GM21619 (cell line): ENCODE results near the gene IRX3.

Experiments
- ATAC-seq: cut with Tn5 transposase; IDR thresholded peaks from one replicate; pipeline ENCODE4 v1.9.1; 2021; ENCODE audit not compliant: unreplicated experiment

The IRX3 gene

DNA sequence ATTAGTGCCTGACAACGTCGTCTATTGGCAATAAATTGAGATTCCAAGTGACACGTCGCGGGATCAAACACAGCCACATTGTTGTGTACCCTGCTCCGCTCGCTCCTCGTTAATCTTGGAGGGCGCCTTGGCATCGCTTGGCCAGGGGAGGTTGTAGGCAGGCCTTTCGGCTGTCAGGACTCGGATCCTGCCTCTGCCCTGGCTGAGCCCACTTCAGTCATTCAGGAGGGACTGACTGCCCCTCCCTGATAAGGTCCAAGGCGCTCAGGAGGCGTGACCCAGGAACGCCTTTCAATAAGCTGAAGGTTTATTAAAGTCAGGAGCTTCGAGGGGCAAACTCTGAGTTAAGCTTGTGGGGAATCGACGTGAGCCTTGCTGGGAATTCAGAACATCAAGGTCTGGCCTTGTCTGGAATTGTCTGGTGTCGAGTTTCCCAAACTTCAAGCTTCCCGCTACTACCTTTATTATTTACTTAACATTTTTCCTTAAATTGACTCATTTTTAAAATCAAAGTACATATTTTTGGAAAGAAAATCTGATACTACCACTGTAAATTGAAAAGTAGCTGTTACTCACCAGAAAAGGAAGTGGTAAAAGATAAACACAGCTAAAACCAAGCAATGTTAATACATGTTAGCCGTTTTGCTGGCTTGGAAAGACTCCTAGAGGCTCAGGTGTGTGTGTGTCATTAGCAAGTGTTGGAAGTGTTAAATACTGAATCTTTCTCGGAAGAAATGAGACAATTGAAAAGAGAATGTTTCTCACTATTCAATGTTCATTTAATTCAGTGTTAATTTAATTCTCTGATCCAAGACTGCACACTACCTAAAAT is 5.3 kb upstream of the IRX3 start:
- no peak for ATAC-seq

DNA sequence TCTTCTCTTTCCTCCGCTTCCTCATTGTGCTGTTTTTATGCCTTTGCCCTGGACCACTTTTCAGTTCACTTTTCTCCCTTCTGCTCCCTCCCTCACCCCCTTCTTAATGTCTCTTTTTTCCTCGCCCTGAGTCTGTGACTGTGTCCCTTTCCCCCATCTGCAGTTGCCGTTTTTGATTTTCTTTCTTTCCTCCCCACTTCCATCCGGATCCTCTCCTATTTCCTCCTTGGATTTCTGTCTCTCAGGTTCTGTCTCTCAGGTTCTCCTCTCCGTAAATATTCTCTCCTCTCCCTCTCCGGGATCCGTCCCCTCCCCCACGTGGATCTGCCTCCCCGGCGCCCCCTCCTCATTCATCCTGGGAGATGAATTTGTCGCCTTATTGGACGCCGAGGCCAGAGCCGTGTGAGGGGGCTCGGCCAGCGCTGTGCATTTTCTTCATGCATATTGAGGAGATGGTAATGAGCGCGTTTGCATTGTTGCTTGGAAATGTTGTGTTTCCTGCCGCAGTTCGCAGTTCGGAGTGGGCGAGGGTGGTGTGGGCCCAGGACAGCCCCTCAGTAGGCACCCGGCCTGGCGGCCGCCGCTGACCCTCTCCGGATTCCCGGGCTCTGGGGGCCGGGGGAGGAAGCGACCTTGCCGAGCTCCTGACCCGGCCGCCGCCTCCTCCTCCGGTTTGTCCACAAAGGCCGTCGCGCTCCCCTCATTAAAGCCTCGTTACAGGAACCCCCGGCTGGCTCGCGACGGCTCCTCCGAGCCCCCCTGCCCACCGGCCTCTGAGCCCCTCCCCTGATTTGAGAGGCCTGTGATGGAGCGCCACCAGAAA is 4.5 kb upstream of the IRX3 start:
- ATAC-seq: no peak

DNA sequence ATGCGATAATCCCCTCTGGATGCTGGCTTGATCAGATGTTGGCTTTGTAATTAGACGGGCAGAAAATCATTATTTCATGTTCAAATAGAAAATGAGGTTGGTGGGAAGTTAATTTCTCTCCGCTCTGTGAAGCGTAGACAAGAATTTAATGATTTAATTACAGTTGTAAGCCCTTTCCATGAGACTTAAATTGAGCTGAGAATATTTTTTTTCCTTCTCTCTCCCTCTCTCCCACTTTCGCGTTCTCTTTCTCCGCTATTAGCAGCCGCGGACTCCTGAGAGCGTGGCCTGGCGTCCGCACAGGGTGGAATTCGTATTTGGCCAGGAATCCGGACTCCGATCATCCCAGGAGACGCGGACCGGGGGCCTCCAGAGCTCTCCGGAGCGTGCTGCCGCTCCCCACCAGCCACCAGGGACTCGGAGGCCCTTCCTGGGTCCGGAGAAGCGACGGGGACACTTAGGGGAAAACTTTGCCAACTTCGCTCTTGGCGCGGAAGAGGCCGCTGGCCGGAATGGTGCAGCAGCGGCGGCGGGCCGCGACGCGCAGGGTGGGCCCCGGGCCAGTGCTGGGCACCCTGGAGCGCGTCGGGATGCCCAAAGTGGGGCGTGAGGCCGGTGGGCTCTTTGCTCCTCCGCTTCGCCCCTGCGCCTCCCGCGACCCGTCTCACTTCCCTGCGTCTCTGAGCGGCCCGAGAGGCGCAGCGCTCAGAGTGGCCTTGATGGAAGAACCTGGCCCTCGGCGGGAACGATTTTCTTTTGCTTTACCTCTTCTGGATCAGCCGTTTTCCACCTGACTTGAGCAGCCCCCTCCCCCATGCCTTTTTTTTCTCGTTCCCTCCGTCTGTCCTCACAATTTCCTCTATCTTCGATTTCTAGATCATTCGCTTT is 3.6 kb upstream of the IRX3 start:
- ATAC-seq: no peak

DNA sequence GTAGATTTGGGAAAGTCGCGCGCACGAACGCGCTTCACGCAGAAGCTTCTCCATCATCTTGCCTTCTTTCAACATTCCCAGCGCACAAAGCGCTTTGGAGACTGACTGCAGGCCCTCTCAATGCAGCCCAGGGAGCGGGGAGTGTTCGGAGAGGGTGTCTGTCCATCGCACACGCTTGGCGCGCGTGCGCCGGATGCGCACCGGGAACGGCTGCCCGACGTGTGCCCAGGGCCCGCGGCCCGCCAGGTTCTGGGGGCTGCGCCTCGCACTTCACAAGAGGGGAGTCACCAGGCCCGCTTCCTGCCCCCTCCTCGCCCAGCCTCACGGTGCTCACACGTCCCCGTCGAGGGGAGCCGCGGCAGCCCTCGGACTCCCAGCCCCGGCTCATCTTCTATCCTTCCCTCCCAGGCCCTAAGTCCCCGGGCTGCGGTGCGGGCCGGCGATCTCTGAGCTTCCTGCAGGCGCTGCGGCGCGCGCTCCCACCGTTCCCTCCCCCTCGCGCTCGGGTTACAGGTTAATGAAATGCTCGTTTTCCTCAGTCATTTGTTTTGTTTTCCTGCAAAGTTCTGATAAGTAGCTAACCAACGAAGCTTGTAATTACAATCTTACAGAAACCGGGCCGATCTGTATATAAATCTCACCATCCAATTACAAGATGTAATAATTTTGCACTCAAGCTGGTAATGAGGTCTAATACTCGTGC is 2.8 kb upstream of the IRX3 start:
- no peak for ATAC-seq

DNA sequence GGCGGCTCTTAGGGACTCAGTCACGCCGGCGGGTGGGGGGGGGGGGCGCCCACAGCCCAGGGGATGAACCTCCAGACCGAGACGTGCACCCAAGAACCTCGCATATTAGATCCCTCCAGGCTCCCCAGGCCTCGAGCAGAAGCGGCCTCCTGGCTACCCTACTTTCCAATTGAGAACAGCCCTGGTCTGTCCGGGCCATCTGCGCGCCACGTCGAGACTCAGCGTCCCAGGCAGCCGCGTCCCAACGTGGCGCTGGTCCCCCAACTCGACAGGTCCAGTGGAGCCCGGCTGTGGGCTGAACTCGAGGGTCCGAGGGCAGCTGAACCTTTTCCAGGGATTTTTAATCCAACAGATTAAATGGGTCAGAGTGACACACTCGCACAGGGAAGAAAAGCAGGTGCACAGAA is 2.3 kb upstream of the IRX3 start:
- no peak for ATAC-seq

DNA sequence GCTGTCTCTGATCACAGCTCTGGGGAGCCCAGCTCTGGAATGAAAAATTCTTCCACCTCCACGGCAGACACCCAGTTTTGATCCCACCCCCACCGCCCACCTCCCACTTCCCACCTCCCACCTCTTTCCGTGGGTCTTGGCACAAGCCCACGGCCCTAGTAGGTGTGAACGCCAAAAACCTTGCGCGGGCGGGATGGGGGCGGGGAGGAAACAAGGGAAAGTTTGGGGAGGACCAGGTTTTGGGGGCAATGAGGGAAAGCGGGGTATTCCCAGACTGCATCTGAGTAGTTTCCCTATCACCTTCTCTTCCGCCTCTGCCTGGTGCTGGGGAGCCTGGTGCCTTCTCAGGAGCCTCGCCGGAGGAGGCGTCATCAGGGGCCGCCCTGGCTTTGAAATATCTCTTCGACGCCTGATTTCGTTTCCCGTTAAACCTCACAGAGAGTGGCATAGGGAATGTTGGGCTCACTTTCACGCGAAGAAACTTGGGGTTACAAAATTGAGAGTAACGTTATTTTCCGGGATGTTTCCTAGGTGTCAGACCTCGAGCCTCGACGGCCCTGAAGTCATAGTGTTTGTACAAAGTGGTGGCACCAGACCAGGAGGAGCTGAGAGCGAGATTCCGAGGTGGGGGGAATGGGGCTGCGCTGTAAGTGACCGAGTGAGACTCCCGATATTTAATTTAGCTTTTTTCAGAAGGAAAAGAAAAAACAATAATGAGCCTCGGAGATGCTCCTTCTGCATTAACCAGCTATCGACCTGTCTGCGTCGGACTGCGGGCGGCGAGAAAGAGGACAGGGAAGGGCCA is 1.6 kb upstream of the IRX3 start:
- ATAC-seq: no peak

DNA sequence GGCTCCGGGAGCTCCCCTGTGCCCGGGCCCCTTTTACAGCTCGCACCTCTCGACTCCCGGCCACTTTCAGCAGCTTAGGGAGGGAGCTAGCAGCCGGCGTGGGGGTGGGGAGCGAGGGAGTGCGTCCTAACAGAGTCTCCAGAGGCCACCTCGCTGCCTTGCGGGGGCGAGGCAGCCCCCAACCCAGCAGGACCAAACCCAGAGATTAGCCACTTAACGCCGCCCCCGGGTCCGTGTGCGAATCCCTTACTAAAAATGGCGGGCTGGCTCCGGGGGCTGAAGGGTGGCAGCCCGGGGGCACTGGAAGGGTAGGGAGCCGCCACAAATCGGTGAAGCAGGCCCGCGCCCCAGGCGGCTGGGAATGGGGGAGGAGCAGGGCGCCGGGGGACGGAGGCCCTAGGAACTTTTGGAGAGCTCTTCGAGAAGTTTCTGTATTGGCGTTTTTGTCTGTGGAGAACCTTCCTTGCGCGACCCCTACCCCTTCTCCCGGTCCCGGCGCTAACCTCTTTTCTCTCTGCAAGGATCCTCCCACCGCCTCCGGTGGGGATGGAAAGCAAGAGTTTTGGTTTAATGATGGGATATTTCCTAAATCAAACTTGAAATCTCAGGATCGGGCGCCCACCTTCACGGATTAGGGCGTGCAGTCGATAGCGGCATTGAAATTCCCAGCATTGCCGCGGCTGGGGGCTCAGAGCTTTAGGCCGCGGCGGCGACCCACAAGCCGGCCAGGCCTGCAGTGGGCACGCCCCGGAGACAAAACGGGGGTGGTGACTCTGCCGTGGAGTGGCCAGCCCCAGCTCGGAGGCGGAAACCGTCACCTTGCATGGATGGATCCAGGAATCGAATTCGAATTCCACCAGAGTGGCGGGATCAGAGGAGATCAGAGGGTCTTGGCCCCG is 793 bp upstream of the IRX3 start:
- no peak for ATAC-seq

DNA sequence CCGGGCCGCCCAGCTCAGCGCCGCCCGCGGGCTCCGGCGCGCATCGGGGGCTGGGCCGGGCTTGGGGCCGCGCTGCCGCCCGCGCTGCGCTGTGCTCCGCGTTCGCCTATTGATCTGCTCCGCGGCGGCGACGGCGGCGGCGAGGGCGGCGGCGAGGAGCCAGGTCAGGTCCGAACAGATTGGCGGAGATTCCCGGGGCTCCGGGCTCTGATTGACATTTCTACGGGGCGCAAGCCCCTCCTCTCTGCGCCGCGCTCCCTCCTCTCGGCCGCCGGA is 559 bp downstream of the IRX3 start:
- no peak for ATAC-seq

DNA sequence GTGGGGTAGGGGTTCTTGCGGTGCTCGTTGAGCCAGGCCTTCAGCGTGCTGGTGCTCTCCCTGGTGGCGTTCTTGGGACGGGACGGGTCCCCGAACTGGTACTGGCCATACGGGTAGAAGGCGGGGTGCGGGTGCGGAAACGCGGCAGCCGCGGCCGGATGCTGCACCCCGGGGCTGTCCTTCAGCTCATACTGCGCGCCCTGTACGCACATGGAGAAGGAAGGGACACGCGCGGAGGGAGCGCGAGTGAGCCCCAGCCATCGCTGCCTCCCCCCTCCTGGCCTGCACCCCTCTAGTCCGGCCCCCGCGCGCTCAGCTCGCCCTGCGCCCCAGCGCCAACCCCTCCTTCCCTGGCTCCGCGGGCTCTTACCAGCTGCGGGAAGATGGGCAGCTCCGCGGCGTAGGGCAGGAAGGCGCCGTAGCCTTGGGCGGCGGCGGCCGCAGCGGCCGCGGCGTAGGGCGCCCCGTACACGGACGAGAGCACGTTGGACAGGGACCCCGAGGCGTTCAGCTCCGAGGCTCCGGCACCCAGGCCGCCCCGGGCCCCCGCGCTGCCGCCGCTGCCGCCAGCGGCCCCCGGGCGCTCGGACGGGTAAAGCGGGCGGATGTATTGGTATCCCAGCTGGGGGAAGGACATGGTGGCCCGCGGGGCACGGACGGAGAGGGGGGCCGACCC is 1.0 kb downstream of the IRX3 start:
- no peak for ATAC-seq

DNA sequence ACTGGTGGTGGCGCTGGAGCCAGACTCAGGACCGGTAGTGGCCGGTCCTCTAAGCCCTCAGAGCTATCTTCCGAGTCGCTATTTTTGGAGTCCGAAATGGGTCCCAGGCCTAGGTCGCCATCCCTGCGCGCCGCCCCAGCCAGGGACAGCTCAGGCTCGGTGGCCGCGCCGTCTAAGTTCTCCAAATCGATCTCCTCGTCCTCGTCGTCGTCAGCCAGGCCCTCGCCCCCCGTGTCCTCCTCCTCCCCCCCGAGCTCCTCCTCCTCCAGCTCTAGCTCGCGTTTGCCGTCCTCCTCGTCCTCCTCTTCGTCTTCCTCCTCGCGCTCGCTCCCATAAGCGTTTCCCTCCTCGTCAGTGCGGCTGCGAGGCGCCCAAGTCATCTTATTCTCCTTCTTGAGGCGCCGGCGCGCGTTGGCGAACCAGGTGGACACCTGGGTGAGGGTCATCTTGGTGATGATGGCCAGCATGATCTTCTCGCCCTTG is 1.6 kb downstream of the IRX3 start:
- no peak for ATAC-seq

DNA sequence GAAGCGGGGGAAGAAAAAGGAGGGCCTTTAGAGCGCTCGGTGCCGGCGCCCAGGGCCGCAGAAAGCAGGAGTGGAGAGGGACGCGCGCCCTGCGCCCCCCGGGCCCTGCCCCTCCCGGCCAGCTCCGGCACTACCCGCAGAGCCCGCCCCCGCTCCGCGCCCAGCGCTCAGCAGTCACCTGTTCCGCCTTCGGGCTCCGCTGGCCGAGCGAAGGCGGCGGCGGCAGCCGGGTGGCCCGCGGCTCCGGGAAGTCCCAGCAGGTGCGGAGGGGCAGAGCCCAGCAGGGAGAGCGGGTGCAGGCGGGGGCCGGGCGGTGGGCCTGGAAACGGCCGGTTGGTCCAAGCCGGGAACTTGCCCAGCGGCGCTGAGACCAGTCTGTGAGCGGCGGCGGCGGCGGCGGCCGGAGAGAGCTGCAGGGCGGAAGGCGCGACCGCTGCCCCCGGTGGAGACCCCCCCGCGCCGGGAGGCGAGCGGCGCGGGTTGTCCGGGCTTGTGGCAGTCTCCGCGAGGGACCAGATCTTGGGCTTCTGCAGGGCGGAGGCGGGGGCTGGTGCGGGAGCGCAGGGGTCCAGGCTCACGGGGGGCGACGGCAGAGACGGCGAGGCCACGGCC is 2.2 kb downstream of the IRX3 start:
- ATAC-seq: no peak

DNA sequence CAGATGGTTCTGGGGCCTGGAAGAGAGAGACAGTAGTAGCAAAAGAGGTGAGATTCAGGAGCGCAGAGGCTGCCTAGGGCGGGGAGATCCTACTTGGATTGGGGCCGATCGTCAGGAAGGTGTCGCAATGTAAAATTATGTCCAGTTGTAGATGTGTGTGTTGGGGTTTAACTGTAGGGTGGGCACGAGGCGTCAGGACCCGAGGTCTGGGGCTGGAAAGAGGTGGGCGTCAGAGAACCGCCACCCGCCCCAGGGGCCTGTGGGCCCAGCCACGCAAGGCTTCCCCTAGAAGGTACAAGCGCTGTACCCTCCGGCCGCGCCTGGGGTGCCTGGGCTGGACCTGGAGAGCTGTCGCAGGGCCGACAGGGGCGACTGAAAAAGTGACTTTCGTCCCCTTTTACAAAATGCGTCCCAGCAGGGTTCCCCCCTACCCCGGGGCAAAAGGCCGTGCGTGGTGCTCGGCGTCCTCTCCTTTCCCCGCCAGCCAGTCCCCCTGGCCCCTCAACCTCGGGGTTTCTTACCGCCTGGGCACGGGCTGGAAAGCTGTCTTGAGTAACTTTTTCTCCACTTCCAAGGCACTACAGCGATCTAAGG is 2.8 kb downstream of the IRX3 start:
- ATAC-seq: no peak

DNA sequence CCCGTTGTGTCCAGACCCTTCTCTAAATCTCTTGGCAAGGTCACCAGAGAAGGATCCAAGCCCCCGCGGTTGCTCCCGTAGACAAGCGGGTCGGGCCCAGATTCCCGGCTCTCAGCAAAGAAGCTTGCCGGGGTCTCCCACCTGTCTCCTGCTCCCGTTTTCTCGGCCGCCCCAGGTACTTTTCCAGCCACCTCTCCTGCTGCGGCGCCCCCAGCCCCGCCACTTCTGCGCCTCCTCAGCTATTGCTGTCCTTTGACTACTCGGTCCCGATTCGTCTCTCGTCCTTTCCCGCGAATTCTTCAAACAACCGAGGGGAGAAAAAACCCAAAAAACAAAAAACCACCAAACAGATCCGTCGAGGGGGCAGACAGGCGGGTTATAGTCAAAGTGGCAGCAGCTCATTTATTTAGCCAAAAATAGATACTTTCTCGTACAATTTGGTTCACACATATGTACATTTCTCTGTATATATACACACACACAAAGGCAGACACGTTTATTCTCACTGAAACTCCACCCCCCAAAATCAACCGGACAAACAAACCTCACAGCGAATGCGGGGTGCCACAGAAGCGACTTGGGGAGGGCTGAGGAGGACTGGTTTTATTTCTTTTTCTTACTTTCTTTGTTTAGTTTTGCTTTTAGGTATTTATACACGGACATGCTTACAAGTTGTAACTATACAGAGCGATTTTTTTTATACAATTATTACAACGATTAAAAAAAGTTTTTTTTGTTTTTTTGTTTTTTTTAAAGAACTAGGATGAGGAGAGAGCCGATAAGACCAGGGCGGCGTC is 3.5 kb downstream of the IRX3 start:
- no peak for ATAC-seq

DNA sequence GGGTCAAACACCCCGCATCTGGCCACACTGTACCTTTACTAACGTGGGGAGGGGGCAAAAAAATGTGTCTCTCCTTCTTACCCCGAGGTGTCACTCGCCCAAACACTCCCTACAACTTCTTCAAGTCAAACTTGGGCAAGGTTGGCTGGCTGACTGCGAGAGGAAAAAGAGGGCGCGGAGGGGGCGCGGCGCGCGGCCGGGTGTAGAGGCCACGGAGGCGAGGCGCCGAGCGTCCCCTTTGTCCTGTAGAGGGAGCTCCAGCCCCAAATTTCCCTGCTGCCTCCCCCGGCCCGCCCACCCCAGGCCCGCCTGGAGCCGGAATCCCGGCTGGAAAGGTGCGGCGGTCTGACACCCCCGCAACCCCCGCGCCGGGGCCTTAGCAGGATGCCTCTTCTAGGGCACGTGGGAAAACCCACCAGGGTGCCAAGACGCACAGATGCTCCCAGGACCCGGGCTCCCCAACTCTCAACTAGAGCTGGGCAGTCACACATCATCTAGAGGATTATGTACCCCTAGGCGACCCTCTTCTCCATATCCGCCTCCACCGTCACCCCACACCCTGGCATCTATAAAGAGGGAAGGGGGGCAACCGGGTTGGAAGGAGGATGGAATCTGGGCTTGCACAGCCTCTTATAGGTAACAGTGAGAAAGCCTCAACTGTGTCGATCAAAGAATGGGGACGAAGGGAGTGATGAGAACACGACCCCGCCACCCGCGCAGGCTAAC is 4.2 kb downstream of the IRX3 start:
- ATAC-seq: no peak

DNA sequence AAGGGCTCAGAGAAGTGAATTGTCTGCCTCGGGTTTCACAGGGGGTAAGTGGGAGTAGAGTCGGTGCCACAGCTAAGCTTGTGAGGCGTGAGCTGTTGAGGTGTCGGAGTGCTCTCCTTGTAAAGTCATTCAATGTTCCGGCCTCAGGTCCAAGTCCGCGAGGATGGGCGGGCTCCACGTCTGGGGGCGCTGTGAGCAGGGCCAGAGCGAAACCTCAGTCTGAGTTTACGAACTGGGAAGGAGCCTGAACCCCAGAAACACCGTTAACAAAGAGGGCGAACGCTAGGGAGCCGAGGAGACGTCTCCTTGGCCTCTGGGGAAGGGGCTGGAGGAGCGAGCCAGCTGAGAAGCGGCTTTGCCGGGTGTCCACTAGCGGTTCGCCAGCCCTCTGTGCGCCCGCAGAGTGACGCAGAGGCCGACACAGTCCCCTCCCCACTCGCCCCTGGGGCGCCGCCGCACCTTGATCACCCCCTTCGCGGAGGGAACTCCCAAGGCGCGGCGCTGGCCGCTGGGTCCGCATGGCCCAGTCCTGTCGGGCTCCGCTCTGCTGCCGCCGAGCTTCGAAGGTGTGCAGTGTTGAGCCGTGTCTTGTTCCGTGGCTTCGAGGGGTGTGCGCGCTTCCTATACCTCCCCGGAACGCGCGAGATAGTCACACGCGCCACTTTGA is 4.9 kb downstream of the IRX3 start:
- no peak for ATAC-seq

DNA sequence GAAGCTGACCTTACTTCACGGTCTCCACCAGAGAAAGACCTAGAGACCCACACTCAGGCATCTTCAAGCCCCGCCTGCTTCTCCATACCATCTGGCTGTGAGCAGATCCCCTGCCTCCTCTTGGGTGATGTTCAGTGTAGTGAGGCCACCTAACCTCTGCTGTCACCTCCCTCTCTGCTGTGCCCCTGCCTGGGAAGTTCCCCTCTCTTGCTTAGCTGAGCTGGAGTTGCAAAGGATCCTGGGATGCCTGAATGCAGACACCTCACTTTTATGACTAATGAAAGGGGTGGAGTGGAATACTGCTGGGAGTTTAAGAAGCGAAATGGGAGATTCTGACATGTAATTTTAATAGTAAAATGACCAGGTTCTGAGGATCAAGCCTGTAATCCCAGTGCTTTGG is 5.8 kb downstream of the IRX3 start:
- ATAC-seq: no peak
